Lower leg skin (tissue), 3 donors: ENCODE results near the gene FERMT1.

Source experiments
- CTCF ChIP-seq, 3 donors: fragments of 450-650 bp; IDR thresholded peaks; one replicate each; pipeline ENCODE4 v1.5.1; 2016; ENCODE audit warnings: antibody characterized with exemption in 3 of 3, mild to moderate bottlenecking in 3 of 3, moderate library complexity in 2 of 3
- POLR2A ChIP-seq, 2 donors: fragments of 450-650 bp; IDR thresholded peaks; one replicate each; pipeline ENCODE4 v1.6.1; 2016 to 2017; ENCODE audit warnings: antibody characterized with exemption in 2 of 2, mild to moderate bottlenecking in 1 of 2, moderate library complexity in 1 of 2

GRCh38 chr20:6091661-6092060, 31.2 kb downstream of the FERMT1 start:
- no peak for TF ChIP-seq CTCF (IDR thresholded peaks at IDR 0.05)
- no peak for TF ChIP-seq POLR2A (IDR thresholded peaks at IDR 0.05)
